ENCODE measurements around the gene TAOK3. TPM values are rescaled to one million over a fixed set of nuclear protein-coding genes. Genes with fewer than 3 reads are reported as not detected.

Gene TAOK3
- total and polyA plus RNA-seq, 9 of the 15 experiments (the other 6 are each of a cell fraction or from before 2014, with no cell fraction given): 24.3 to 83.5 (median 47.1) TPM

GRCh38 chr12:118330421-118331018 lies 42.2 kb downstream of the TAOK3 start (continued):
- TF ChIP-seq ARID1B (IDR thresholded peaks at IDR 0.05): peak; percentile 97
- TF ChIP-seq ARID2 (IDR thresholded peaks at IDR 0.05): 0 out of 2 replicates have a peak, but pooled peaks have one; percentile 47
- no peak; the same call in 1 of the 2 replicates for TF ChIP-seq L3MBTL2 (IDR thresholded peaks at IDR 0.05)
- TF ChIP-seq AFF1 (IDR thresholded peaks at IDR 0.05; ENCODE audit: low read depth in 1 of 2, partially characterized antibody in 2 of 2): peak; percentile 71 to 92
- TF ChIP-seq XRCC5 (IDR thresholded peaks at IDR 0.05; ENCODE audit: low read depth, low read length): no peak
- TF ChIP-seq ETS2 (tag; IDR thresholded peaks at IDR 0.05; ENCODE audit: borderline replicate concordance, poor library complexity, severe bottlenecking): no peak
- no peak for TF ChIP-seq KAT8 (IDR thresholded peaks at IDR 0.05; ENCODE audit: low read depth)
- no peak for TF ChIP-seq U2AF2 (optimal IDR thresholded peaks at IDR 0.05; ENCODE audit: low read depth, low read length)
- no peak for TF ChIP-seq SMC3 (conservative IDR thresholded peaks at IDR 0.05; ENCODE audit: insufficient read depth, low read depth, low read length)
- TF ChIP-seq RBM15 (IDR thresholded peaks at IDR 0.05; ENCODE audit: insufficient read depth, low read length): no peak
- no peak for TF ChIP-seq ZNF143 (CRISPR knock-in tag; IDR thresholded peaks at IDR 0.05)
- TF ChIP-seq KLF1 (tag; IDR thresholded peaks at IDR 0.05): no peak
- TF ChIP-seq HDAC3 (IDR thresholded peaks at IDR 0.05; ENCODE audit: borderline replicate concordance, partially characterized antibody): peak; percentile 81
- peak; percentile 64 for TF ChIP-seq ZEB2 (IDR thresholded peaks at IDR 0.05)
- TF ChIP-seq E4F1 (CRISPR knock-in tag; IDR thresholded peaks at IDR 0.05; ENCODE audit: borderline replicate concordance): no peak
- no peak for TF ChIP-seq SP2 (IDR thresholded peaks at IDR 0.05; ENCODE audit: extremely low read depth, low read depth, low read length, poor library complexity, severe bottlenecking)
- no peak for TF ChIP-seq GTF2F1 (IDR thresholded peaks at IDR 0.05; ENCODE audit: low read depth, low read length)
- TF ChIP-seq HDAC8 (tag; IDR thresholded peaks at IDR 0.05): no peak
- no peak for TF ChIP-seq HDGF (IDR thresholded peaks at IDR 0.05)
- TF ChIP-seq THAP12 (CRISPR knock-in tag; IDR thresholded peaks at IDR 0.05): no peak
- TF ChIP-seq NEUROD1 (IDR thresholded peaks at IDR 0.05; ENCODE audit: borderline replicate concordance, low read depth, low read length, partially characterized antibody): no peak

Data from K562 (cell line).